ENCODE measurements around the gene KCNQ1.

KCNQ1 gene

GRCh38 chr11:2508793-2509192, 64.0 kb downstream of the KCNQ1 start:
- no peak for DNase-seq (ENCODE audit: low read depth)
- TF ChIP-seq CTCF (IDR thresholded peaks at IDR 0.05; ENCODE audit: insufficient read depth, low read depth, low read length, missing control alignments) = no peak
- H3K4me3 ChIP-seq (ENCODE audit: low read length) = no peak overlapping the region

GRCh38 chr11:2509481-2510001, 64.7 kb downstream of the KCNQ1 start:
- H3K4me3 ChIP-seq (ENCODE audit: low read length) = no peak overlapping the region
- DNase-seq (ENCODE audit: low read depth) = no peak
- TF ChIP-seq CTCF (IDR thresholded peaks at IDR 0.05; ENCODE audit: insufficient read depth, low read depth, low read length, missing control alignments) = no peak

- DNase-seq (ENCODE audit: low read depth) = no peak
- no peak for TF ChIP-seq CTCF (IDR thresholded peaks at IDR 0.05; ENCODE audit: insufficient read depth, low read depth, low read length, missing control alignments)
- no peak overlapping the region for H3K4me3 ChIP-seq (ENCODE audit: low read length)
Measured at GRCh38 chr11:2510626-2511402, 66.0 kb downstream of the KCNQ1 start.

GRCh38 chr11:2511421-2512369, 66.9 kb downstream of the KCNQ1 start:
- no peak for TF ChIP-seq CTCF (IDR thresholded peaks at IDR 0.05; ENCODE audit: insufficient read depth, low read depth, low read length, missing control alignments)
- H3K4me3 ChIP-seq (ENCODE audit: low read length) = no peak overlapping the region
- no peak for DNase-seq (ENCODE audit: low read depth)

- no peak for TF ChIP-seq CTCF (IDR thresholded peaks at IDR 0.05; ENCODE audit: insufficient read depth, low read depth, low read length, missing control alignments)
- no peak overlapping the region for H3K4me3 ChIP-seq (ENCODE audit: low read length)
- DNase-seq (ENCODE audit: low read depth) = no peak
Measured at GRCh38 chr11:2512431-2513407, 67.9 kb downstream of the KCNQ1 start.

- DNase-seq (ENCODE audit: low read depth) = no peak
- no peak overlapping the region for H3K4me3 ChIP-seq (ENCODE audit: low read length)
- no peak for TF ChIP-seq CTCF (IDR thresholded peaks at IDR 0.05; ENCODE audit: insufficient read depth, low read depth, low read length, missing control alignments)
Measured at GRCh38 chr11:2513441-2513840, 68.6 kb downstream of the KCNQ1 start.

All from epithelial cell of esophagus (primary cell).